HG03432 (cell line): ENCODE results near the gene IGLL5.
"Not testable (repeated sequence)": the region's sequence is repeated elsewhere in the genome, so short reads cannot be mapped to it uniquely, and the experiment has no call there.

ENCODE experiments used
- ATAC-seq: cut with Tn5 transposase; IDR thresholded peaks from one replicate; pipeline ENCODE4 v1.9.1; 2021; ENCODE audit warnings: mild to moderate bottlenecking, moderate library complexity; ENCODE audit not compliant: unreplicated experiment

The IGLL5 gene

DNA sequence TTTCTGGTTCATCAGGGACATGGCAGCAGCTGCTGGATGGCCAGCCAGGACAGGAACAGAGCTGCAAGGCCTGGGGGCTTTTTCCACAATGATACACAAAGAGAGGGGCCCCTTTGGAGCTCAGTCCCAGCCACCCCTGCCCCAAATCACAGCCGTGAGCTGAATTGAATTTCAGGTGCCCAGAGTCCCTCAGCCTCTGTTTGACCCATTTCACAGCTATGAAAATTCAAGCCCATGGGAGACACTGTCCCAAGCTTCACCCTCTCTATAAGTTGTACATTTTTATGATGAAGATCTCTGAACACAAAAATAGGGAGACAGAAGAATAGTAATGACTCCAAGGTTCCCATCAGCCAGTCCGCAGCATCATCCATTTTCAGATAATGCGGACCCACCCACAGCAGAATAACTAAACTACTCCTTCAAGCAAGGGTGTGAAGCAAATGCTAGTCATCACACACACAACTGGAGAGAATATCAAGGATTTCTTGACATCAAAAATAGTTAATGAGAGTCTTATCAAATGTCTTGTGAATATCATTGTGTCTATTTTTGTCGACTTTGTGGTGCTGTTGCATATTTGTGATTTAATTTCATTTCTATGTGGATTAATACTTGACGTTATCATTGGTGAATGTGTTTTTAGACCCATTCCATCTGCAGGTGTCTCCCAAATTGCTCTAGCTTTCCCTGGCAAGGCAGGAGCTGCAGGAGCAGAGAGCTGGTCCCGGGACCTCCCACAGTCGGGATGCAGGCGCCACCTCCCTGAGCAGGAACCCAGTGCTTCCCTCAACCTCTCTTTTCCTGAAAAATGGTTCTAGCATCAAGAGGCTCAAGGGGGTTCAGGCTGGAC, 24.7 kb downstream of the IGLL5 start:
- ATAC-seq = no peak

DNA sequence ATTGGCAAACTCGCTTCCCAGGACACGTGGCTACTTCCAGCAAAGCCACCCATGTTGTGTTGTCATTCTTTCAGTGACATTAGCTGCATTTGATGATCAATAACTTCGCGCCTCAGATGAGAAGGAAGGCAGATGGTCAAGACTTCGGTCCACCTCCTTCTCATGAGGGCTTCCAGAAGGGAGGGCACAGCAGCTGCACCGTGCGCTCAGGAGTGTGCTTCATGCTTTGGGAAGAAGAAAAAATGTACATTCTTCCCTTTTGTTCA, 25.3 kb downstream of the IGLL5 start:
- no peak for ATAC-seq

DNA sequence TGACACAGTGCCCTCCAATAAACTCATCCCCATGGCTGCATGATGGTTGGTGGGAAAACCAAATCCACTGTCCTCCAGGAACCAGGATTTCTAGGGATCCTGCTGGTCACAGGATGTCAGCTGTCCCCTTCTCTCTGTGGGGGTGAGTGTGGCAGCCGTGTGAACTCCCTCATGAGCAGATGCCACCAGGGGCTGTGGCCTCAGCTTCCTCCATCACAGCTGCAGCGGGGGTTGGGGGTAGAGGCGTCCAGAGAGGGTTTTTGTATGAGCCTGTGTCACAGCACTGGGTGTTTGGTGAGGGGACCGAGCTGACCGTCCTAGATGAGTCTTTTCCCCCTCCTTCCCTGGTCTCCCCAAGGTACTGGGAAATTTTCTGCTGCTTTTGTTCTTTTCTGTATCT, 26.4 kb downstream of the IGLL5 start:
- no peak for ATAC-seq

DNA sequence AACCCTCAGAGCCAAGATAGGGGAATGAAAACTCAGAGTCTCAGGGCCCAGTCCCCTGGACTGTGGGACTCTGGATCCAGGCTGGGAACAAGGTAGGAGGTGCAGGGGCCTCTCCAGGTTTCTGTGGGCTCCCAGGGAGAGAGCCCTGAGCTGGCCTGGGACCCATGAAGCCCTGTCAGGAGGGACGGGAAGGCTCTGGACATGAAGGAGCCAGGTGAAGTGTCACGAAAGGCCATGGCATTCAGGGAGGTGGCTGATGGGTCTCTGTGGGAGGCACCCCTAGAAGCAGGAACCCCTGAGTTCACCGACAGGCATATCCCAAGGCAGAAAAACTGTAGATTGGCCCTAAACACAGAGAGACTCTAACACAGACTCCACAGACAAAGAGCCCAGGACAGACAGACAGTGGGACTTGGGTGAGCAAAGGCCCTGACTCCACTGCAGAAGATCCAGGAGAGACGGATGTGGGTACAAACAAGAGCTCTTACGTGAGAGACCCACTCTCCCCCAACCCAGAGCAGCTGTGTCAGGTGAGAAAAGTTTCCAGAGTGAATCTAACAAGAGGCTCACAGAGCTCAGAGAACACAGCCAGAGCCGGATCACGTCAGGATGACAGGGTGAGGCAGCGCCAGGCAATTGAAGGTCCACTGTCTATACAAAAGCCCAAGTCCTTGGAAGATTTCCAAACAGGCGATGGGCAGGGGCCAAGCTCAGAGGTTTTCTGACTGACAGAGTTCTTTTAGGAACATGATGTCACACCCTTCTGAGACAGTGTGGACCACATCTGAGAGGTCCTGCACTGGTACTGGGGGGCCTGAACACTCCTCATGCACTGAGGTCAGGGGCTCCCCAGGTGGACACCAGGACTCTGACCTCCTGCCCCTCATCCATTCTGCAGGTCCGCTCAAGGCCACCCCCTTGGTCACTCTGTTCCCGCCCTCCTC, 27.4 kb downstream of the IGLL5 start:
- ATAC-seq = no peak

- no peak for ATAC-seq
These were observed 28.0 kb downstream of the IGLL5 start for GRCh38 chr22:22915670-22916035.

DNA sequence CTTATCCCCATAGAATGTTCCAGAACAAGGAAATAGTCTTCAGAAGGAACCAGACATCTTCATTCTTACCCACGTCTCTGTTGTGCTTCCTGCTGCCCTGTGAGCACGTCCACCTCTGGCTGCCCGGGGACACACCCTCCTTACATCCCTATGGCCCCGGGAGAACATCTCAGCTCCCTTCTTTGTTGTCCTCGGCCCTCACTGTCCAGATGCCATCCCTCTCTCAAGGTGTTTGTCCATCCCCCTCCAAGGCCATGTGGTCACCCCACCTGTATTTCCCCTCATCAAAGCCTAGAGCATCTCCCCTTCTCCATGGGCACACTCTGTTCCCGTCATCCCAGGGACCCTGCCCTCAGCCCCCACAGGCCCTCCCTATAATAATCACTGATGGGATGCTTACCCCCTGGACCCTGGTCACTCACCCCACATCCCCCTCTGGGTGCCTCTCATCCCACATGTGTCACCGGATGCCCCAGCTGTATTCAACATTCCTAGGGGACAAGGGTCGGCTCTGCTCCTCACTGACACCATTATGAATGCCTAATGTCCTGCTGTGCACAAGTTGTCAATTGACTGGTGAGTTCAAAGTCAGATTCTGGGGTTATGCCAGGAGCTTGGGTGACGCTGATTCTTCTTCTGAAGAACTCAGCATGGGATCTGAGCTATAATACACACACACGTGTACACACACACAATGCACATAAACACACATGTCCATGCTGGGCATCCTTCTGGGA, 28.8 kb downstream of the IGLL5 start:
- no peak for ATAC-seq

DNA sequence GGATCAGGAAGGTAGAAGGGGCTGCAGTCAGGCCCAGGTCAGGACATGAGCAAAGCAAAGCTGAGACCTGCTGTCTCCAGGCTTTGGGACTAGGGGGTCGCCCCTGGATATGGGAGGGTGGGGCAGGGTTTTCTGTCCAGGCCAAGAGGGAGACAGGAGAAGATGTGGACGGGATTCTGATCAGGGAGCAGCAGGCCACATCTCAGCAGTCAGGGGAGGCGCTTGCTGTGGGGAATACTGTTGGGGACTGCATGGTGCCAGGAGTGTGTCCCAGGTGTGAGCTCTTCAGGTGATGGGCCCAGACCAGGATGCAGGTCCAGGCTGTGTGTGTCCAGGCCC, 29.3 kb downstream of the IGLL5 start:
- no peak for ATAC-seq

DNA sequence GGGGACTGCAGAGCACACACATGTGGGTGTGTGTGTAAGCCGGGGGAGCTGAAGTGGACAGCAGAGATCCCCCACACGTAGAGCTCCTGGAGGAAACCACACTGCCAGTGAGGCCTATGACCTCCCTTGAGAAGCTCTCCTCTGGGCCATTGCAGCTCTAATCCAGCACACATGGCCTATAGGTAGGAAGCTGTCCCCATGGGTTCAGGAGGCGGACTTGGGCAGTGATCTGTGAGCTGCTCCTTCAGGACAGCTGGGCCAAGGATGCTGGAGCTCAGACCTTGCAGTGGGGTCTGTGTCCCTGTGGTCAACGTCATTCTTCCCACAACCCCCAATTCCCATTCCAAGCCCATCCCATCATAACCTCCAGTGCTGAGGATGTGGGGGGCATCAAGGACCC, 29.8 kb downstream of the IGLL5 start:
- ATAC-seq = no peak

- no peak for ATAC-seq
These were observed 30.8 kb downstream of the IGLL5 start for GRCh38 chr22:22918297-22918965.

GRCh38 chr22:22919041-22919440, 31.4 kb downstream of the IGLL5 start:
- ATAC-seq = no peak

DNA sequence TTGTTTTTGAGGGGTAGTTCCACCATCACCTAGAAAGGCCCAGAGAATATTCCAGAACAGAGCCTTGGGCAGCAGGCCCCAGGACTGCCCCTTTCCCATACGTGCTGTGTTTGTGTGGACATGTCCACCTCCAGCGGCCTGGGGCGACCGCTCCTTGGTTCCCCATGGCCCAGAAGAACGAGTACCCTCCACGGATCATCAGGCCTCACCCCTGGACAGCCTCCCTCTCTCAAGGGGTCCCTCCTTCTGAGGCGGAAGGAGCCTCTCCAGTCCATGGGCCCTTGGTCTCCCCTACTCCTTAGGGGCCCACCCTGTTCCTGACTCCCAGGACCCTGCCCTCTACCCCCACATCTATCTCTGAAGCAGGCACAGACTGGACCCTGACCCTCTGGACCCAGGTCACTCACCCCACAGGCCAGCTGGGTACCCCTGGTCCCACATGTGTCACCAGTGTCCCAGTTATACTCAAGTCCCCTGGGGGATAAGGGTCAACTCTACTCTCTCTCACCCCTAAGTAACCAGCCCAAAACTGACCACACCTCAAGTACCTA, 32.6 kb downstream of the IGLL5 start:
- no peak for ATAC-seq

- no peak for ATAC-seq
These were observed 33.4 kb downstream of the IGLL5 start for GRCh38 chr22:22920910-22921550.

- no peak for ATAC-seq
These were observed 34.0 kb downstream of the IGLL5 start for GRCh38 chr22:22921575-22921974.

- not testable (repeated sequence) for ATAC-seq
These were observed 34.7 kb downstream of the IGLL5 start for GRCh38 chr22:22922092-22922953.

DNA sequence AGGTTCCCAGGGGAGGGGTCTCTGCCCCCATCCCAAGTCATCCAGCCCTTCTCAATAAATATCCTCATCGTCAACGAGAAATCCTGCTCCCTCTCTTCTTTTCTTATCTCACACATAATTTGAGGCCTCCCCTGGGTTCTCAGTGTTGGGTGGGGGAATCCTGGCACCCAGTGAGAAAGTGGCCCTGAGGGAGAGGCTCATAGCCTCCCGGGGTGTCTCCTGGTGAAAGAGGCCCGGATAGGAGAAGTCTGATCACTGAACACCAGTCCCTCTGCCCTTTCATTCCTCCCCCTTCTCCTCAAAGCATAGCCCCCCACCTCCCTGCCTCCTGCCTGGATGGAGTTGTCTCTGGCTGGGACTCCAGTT, 35.3 kb downstream of the IGLL5 start:
- no peak for ATAC-seq

DNA sequence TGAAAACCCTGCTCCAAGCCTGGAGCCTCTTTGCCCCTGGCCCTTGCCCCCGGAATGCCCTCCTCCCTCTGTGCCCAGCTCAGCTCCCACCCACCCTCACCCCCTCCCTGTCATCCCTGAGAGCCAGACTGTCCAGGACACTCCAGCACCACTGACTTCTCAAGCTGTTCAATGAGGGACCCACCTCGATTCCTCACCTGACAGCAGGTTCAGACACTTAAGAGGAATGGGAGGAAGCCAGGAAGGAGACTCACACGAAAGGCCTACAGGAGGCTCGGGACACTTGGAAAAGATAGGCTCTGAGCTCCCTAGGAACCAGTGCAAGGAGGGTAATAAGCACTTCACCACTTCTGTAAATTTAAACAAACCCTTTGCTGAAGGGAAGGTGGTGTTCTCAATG, 35.8 kb downstream of the IGLL5 start:
- no peak for ATAC-seq

- no peak for ATAC-seq
These were observed 36.3 kb downstream of the IGLL5 start for GRCh38 chr22:22923930-22924329.

- ATAC-seq = no peak
These were observed 36.9 kb downstream of the IGLL5 start for GRCh38 chr22:22924369-22925145.
